HepG2 (cell line): ENCODE measurements around the gene TAF13. TPM values are rescaled to one million over a fixed set of nuclear protein-coding genes. Genes with fewer than 3 reads are reported as not detected.

ENCODE experiments used
- ARID5B ChIP-seq: IDR thresholded peaks from 2 replicates; pipeline ENCODE4 v1.4.0; 2020; ENCODE audit warnings: mild to moderate bottlenecking, missing genetic modification reagents
- DNMT1 ChIP-seq: sonication (generic); formaldehyde crosslinking; IDR thresholded peaks from 2 replicates; pipeline ENCODE4 v1.5.1; 2020; ENCODE audit warnings: mild to moderate bottlenecking, missing genetic modification reagents
- GFI1 ChIP-seq: sonication (generic); formaldehyde crosslinking; IDR thresholded peaks from 2 replicates; pipeline ENCODE4 v1.5.0; 2020; ENCODE audit warnings: missing genetic modification reagents, mild to moderate bottlenecking, borderline replicate concordance
- IKZF5 ChIP-seq: IDR thresholded peaks from 2 replicates; pipeline ENCODE4 v1.6.1; 2018; ENCODE audit warnings: missing genetic modification reagents, mild to moderate bottlenecking, missing compliant biosample characterization
- KDM2A ChIP-seq: sonication (generic); formaldehyde crosslinking; IDR thresholded peaks from 2 replicates; pipeline ENCODE4 v1.4.0; 2020; ENCODE audit warnings: low read depth, missing genetic modification reagents, borderline replicate concordance
- MZF1 ChIP-seq: sonication (generic); formaldehyde crosslinking; IDR thresholded peaks from 2 replicates; pipeline ENCODE4 v1.8.1; 2023; ENCODE audit warnings: mild to moderate bottlenecking, missing genetic modification reagents, borderline replicate concordance
- RFX3 ChIP-seq: IDR thresholded peaks from 2 replicates; pipeline ENCODE4 v1.6.1; 2016; ENCODE audit warnings: missing biosample characterization, missing genetic modification reagents
- SNRNP70 ChIP-seq: fragments of 200-400 bp; formaldehyde crosslinking; IDR thresholded peaks from 2 replicates; pipeline ENCODE4 v1.6.1; 2017; ENCODE audit warnings: mild to moderate bottlenecking, low read depth, low read length, moderate library complexity
- SOX13 ChIP-seq, 3 experiments: fragments of 450-650 bp in 1 of 3; sonication (generic) in 1 of 3; formaldehyde crosslinking in 1 of 3; IDR thresholded peaks in 2 of 3; conservative IDR thresholded peaks in 1 of 3; 2 replicates each; pipeline versions ENCODE4 v1.5.0 to v1.6.1; 2016 to 2020; ENCODE audit warnings: antibody characterized with exemption in 1 of 3, mild to moderate bottlenecking in 1 of 3, missing compliant biosample characterization in 1 of 3, missing genetic modification reagents in 1 of 3, moderate library complexity in 1 of 3
- THYN1 ChIP-seq: sonication (generic); formaldehyde crosslinking; IDR thresholded peaks from 2 replicates; pipeline ENCODE4 v1.8.1; 2023; ENCODE audit warnings: low read depth, mild to moderate bottlenecking, moderate library complexity, missing genetic modification reagents, borderline replicate concordance
- ZMYM2 ChIP-seq: sonication (generic); formaldehyde crosslinking; IDR thresholded peaks from 2 replicates; pipeline ENCODE4 v1.8.0; 2022; ENCODE audit warnings: mild to moderate bottlenecking, missing genetic modification reagents
- ZMYM4 ChIP-seq: sonication (generic); formaldehyde crosslinking; IDR thresholded peaks from 2 replicates; pipeline ENCODE4 v1.8.1; 2023; ENCODE audit warnings: mild to moderate bottlenecking, missing genetic modification reagents
- ZNF331 ChIP-seq: sonication (generic); formaldehyde crosslinking; IDR thresholded peaks from 2 replicates; pipeline ENCODE4 v1.4.0; 2020; ENCODE audit warnings: missing genetic modification reagents
- ZNF660 ChIP-seq: sonication (generic); formaldehyde crosslinking; IDR thresholded peaks from 2 replicates; pipeline ENCODE4 v1.5.1; 2020; ENCODE audit warnings: mild to moderate bottlenecking, low read depth, missing genetic modification reagents, borderline replicate concordance
- polyA plus RNA-seq, 8 experiments: library from polyadenylated mRNA; depleted of rRNA in 3 of 8; stranded (reverse) in 7 of 8; unstranded in 1 of 8; fragments of >200 nt; fragmentation: Illumina TruSeq in 4 of 8; extraction: Trizol in 4 of 8; gene quantifications; 2 replicates each; pipeline versions ENCODE4 v1.2.1 to v1.2.3, GENCODE V29; 2011 to 2016; ENCODE audit warnings: low read depth in 4 of 8, missing spikeins in 1 of 8, mixed read lengths in 1 of 8; ENCODE audit not compliant: insufficient read depth in 1 of 8
- total RNA-seq, 5 experiments: library from RNA; depleted of rRNA; stranded (reverse); fragments of >200 nt; fragmentation: Illumina TruSeq; extraction: Trizol; gene quantifications; 2 replicates each; pipeline ENCODE4 v1.2.3, GENCODE V29; 2016; ENCODE audit warnings: low read depth in 1 of 5
- TF ChIP-seq, protein P1 (sequence below): sonication (generic); formaldehyde crosslinking; IDR thresholded peaks from 2 replicates; pipeline ENCODE4 v1.5.1; 2020; ENCODE audit warnings: mild to moderate bottlenecking, missing genetic modification reagents, moderate library complexity
- TF ChIP-seq, protein P2 (sequence below): sonication (generic); formaldehyde crosslinking; IDR thresholded peaks from 2 replicates; pipeline ENCODE4 v1.9.0; 2021; ENCODE audit warnings: missing genetic modification reagents, borderline replicate concordance

TAF13 gene
- total and polyA plus RNA-seq, 2 of the 13 experiments (the other 11 are each of a cell fraction or from before 2014, with no cell fraction given) = 11.5 to 36.3 TPM

DNA sequence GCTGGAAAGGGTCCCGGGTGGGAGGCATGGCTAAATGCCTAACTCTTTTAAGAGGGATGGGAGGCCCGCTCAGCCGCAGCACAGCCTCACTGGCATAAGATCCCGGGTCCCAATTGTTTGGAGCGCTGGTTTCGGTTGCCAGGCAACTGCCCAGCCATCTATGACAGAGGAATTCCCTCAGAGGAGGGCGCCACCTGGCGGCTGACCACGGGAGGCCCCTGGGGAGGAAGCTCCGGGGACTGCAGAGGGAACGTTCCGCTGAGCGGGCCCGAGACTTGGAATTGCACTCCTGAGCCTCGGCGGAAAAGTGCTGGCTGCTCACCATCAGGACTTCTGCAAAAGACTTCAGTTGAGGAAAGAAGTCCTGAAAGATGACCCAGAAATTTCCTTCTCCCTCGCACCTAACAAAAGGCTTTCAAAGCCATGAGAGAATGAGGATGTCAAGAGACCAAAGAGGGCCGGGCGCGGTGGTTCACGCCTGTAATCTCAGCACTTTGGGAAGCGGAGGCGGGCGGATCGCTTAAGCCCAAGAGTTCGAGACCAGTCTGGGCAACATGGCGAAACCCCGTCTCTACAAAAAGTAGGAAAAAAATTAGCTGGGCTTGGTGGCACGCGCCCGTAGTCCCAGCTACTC is 37.0 kb upstream of the TAF13 start (continued):
- TF ChIP-seq, protein P1, sequence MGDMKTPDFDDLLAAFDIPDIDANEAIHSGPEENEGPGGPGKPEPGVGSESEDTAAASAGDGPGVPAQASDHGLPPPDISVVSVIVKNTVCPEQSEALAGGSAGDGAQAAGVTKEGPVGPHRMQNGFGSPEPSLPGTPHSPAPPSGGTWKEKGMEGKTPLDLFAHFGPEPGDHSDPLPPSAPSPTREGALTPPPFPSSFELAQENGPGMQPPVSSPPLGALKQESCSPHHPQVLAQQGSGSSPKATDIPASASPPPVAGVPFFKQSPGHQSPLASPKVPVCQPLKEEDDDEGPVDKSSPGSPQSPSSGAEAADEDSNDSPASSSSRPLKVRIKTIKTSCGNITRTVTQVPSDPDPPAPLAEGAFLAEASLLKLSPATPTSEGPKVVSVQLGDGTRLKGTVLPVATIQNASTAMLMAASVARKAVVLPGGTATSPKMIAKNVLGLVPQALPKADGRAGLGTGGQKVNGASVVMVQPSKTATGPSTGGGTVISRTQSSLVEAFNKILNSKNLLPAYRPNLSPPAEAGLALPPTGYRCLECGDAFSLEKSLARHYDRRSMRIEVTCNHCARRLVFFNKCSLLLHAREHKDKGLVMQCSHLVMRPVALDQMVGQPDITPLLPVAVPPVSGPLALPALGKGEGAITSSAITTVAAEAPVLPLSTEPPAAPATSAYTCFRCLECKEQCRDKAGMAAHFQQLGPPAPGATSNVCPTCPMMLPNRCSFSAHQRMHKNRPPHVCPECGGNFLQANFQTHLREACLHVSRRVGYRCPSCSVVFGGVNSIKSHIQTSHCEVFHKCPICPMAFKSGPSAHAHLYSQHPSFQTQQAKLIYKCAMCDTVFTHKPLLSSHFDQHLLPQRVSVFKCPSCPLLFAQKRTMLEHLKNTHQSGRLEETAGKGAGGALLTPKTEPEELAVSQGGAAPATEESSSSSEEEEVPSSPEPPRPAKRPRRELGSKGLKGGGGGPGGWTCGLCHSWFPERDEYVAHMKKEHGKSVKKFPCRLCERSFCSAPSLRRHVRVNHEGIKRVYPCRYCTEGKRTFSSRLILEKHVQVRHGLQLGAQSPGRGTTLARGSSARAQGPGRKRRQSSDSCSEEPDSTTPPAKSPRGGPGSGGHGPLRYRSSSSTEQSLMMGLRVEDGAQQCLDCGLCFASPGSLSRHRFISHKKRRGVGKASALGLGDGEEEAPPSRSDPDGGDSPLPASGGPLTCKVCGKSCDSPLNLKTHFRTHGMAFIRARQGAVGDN (CRISPR knock-in tag) = peak; percentile 63
- TF ChIP-seq KDM2A (peak; percentile 85), SOX13 (IDR thresholded peaks at IDR 0.05) (no peak), SOX13 (CRISPR knock-in tag; conservative IDR thresholded peaks at IDR 0.05 in 1 of 2, IDR thresholded peaks at IDR 0.05 in 1 of 2) (peak in 1 of 2 experiments; percentile 12; a peak in 1 of 4 replicates), ARID5B (CRISPR knock-in tag) (peak; percentile 42; the same call in 1 of the 2 replicates), IKZF5 (peak; percentile 49; the same call in 1 of the 2 replicates), GFI1 (CRISPR knock-in tag) (no peak), RFX3 (peak; percentile 80), ZMYM4 (CRISPR knock-in tag) (peak; percentile 66; the same call in 1 of the 2 replicates), ZNF660 (no peak), THYN1 (CRISPR knock-in tag) (no peak), SNRNP70 (no peak), MZF1 (CRISPR knock-in tag) (no peak), DNMT1 (CRISPR knock-in tag) (no peak), ZNF331 (CRISPR knock-in tag) (0 out of 2 replicates have a peak, but pooled peaks have one; percentile 18), ZMYM2 (peak; percentile 69; the same call in 1 of the 2 replicates)
- TF ChIP-seq, protein P2, sequence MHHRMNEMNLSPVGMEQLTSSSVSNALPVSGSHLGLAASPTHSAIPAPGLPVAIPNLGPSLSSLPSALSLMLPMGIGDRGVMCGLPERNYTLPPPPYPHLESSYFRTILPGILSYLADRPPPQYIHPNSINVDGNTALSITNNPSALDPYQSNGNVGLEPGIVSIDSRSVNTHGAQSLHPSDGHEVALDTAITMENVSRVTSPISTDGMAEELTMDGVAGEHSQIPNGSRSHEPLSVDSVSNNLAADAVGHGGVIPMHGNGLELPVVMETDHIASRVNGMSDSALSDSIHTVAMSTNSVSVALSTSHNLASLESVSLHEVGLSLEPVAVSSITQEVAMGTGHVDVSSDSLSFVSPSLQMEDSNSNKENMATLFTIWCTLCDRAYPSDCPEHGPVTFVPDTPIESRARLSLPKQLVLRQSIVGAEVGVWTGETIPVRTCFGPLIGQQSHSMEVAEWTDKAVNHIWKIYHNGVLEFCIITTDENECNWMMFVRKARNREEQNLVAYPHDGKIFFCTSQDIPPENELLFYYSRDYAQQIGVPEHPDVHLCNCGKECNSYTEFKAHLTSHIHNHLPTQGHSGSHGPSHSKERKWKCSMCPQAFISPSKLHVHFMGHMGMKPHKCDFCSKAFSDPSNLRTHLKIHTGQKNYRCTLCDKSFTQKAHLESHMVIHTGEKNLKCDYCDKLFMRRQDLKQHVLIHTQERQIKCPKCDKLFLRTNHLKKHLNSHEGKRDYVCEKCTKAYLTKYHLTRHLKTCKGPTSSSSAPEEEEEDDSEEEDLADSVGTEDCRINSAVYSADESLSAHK (CRISPR knock-in tag) = no peak
